Cortex of kidney (tissue), 1 donor: Measurements from ENCODE around the gene ALPP.
"Not testable (repeated sequence)": the region's sequence is repeated elsewhere in the genome, so short reads cannot be mapped to it uniquely, and the experiment has no call there.

Experiments
- DNase-seq: peaks from one replicate; lab custom pipeline; 2025; lab: John Stamatoyannopoulos, UW

ALPP gene

DNA sequence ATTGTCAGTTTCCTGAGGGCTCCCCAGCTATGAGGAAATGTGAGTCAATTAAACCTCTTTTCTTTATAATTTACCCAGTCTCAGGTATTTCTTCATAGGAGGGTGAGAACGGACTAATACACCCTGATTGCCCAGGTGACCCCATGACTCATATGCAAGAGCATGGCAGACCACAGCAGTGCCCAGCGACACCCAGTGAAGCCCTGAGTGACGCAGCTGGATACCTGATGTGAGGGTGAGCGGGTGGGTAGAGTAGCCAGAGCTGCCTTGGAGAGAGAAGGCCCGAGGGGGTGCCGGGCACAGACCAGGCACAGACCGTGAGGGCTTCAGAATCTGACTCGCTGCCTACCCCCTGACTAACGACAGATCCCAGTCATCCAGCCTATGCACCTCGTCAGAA lies 43.5 kb downstream of the ALPP start:
- no peak for DNase-seq

DNA sequence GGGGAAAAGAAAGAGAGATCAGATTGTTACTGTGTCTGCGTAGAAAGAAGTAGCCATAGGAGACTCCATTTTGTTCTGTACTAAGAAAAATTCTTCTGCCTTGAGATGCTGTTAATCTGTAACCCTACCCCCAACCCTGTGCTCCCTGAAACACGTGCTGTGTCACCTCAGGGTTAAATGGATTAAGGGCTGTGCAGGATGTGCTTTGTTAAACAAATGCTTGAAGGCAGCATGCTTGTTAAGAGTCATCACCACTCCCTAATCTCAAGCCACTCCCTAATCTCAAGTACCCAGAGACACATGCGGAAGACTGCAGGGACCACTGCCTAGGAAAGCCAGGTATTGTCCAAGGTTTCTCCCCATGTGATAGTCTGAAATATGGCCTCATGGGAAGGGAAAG lies 44.4 kb downstream of the ALPP start:
- not testable (repeated sequence) for DNase-seq

DNA sequence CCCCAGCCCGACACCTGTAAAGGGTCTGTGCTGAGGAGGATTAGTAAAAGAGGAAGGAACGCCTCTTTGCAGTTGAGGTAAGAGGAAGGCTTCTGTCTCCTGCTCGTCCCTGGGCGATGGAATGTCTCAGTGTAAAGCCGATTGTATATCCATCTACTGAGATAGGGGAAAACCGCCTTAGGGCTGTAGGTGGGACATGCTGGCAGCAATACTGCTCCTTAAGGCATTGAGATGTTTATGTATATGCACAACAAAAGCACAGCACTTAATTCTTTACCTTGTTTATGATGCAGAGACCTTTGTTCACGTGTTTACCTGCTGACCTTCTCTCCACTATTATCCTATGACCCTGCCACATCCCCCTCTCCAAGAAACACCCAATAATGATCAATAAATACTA lies 44.9 kb downstream of the ALPP start:
- DNase-seq: not testable (repeated sequence)

DNA sequence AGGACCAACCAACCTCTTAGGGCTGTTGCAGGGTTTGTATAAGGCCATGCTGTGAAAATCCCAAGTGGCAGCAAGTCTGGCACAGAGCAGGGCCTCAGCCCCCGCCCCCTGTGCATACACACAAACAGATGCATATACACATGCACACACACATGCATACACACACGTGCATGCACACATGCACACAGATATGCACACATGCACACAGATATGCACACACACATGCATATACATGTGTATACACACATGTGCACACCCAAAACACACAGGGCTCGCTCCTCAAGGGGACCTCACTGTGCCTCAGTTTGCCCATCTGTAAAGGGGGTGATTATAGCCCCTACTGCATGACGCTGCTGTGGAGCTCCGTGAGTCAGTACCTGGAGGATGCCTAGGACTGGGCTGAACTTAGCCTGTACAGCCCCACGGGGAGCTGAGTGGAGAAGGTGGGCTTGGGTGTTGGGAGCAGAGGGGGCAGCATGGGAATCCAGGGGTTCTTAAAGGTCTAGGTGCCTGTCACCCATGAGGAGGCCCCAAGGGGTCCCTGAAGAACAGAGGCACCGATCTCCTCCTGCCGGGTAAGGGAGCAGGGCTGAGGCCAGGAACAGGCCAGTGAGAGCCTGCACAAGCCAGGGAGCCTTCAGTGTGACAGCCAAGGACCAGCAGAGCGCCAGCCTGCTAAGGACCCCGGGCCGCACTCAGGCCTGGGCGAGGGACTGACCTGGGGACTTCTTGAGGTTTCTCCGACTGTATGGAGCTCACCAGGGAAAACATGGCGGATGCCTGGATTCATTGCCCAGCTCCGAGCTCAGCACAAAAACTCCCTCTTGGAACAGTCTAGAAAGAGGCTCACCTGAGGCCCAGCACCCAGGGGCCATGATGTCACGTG lies 53.4 kb downstream of the ALPP start:
- no peak for DNase-seq
